ENCODE results near the gene NFASC.
A peak's percentile ranks its signal among the peaks of the same experiment; 100 is the strongest.

Gene NFASC

GRCh38 chr1:204941421-204942338 is 71.0 kb downstream of the NFASC start (continued):
- TF ChIP-seq ZNF473 (tag by site-specific recombination; IDR thresholded peaks at IDR 0.05) (no peak), ZNF596 (tag by site-specific recombination; IDR thresholded peaks at IDR 0.05) (no peak), AEBP2 (tag by site-specific recombination; IDR thresholded peaks at IDR 0.05; ENCODE audit: borderline replicate concordance) (no peak), ZNF707 (tag by site-specific recombination; IDR thresholded peaks at IDR 0.05) (no peak), PRDM10 (tag by site-specific recombination; IDR thresholded peaks at IDR 0.05) (no peak), OSR2 (tag by site-specific recombination; IDR thresholded peaks at IDR 0.05) (no peak), ZNF292 (tag by site-specific recombination; IDR thresholded peaks at IDR 0.05; ENCODE audit: borderline replicate concordance, low read depth) (no peak), ZNF16 (tag by site-specific recombination; IDR thresholded peaks at IDR 0.05; ENCODE audit: low read depth) (no peak), HOXD13 (CRISPR knock-in tag; IDR thresholded peaks at IDR 0.05; ENCODE audit: borderline replicate concordance) (no peak), REST (tag by site-specific recombination; IDR thresholded peaks at IDR 0.05) (no peak), TSHZ1 (tag by site-specific recombination; IDR thresholded peaks at IDR 0.05; ENCODE audit: borderline replicate concordance) (no peak), GLIS1 (tag by site-specific recombination; IDR thresholded peaks at IDR 0.05) (no peak), ZNF175 (tag by site-specific recombination; IDR thresholded peaks at IDR 0.05) (no peak), INSM2 (tag by site-specific recombination; IDR thresholded peaks at IDR 0.05) (no peak), ZBTB48 (tag by site-specific recombination; IDR thresholded peaks at IDR 0.05) (peak; percentile 19; the same call in 1 of the 2 replicates), ZNF654 (tag by site-specific recombination; IDR thresholded peaks at IDR 0.05; ENCODE audit: low read depth) (peak; percentile 58), ZNF37A (tag by site-specific recombination; IDR thresholded peaks at IDR 0.05) (no peak), ZNF548 (tag by site-specific recombination; IDR thresholded peaks at IDR 0.05) (no peak), ZNF280C (tag by site-specific recombination; IDR thresholded peaks at IDR 0.05) (no peak), ZFP41 (tag by site-specific recombination; IDR thresholded peaks at IDR 0.05; ENCODE audit: borderline replicate concordance) (no peak), ZNF747 (tag by site-specific recombination; IDR thresholded peaks at IDR 0.05) (no peak)
